GM21360 (cell line): ENCODE measurements around the gene RBMS3.

Source experiments
- ATAC-seq: cut with Tn5 transposase; IDR thresholded peaks from one replicate; pipeline ENCODE4 v1.9.1; 2021; ENCODE audit warnings: mild to moderate bottlenecking, moderate library complexity; ENCODE audit not compliant: unreplicated experiment

RBMS3 gene

GRCh38 chr3:29426302-29427226 lies 145.7 kb downstream of the RBMS3 start:
- no peak for ATAC-seq

DNA sequence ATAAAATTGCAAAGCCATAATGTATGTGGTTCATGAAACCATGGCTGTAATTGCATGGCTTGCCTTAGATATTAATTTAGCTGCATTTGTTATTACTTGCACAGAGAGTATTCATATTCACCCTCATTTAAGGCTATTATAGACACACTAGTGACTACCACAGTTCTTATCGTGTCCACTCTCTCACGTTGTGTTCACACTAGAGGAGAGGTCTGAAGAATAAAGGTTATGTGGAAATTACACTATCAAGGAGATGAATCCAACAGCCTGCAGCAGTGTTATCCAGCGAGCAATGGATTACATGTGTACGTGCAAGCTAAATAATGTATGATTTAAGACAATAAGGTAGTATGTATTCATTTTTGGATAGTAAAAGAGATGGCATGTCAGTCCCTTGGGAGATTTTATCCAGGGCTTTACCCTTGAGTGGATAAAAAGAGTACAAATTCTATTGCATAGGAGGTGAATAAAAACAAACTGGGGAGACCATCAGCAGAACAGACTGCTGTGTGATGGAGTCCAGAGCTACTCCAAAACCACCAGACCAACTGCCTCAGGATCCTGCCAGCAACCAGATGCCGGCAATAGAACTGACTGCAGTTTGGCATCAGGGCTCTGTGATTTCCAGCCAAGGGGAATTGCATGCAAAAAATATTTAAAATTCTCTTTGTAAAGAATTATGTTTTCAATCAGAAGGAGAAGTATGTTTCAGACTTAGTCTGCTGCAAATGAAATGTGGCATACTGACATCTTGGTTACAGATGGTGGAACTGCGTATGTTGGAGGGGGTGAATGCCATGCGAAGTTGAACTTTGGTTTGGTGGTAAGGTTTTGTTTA lies 146.6 kb downstream of the RBMS3 start:
- ATAC-seq: no peak

- no peak for ATAC-seq
Measured at GRCh38 chr3:29429055-29429679, 148.3 kb downstream of the RBMS3 start.

GRCh38 chr3:29430558-29430971 lies 149.7 kb downstream of the RBMS3 start:
- ATAC-seq: no peak

GRCh38 chr3:29436612-29437323 lies 155.9 kb downstream of the RBMS3 start:
- ATAC-seq: no peak

- ATAC-seq: no peak
Measured at GRCh38 chr3:29438580-29438979, 157.7 kb downstream of the RBMS3 start.

GRCh38 chr3:29440413-29441305 lies 159.8 kb downstream of the RBMS3 start:
- ATAC-seq: no peak

- no peak for ATAC-seq
Measured at GRCh38 chr3:29441422-29441821, 160.6 kb downstream of the RBMS3 start.

GRCh38 chr3:29447946-29448627 lies 167.2 kb downstream of the RBMS3 start:
- ATAC-seq: no peak

- ATAC-seq: no peak
Measured at GRCh38 chr3:29451920-29452319, 171.0 kb downstream of the RBMS3 start.

GRCh38 chr3:29452934-29453283 lies 172.0 kb downstream of the RBMS3 start:
- ATAC-seq: no peak

DNA sequence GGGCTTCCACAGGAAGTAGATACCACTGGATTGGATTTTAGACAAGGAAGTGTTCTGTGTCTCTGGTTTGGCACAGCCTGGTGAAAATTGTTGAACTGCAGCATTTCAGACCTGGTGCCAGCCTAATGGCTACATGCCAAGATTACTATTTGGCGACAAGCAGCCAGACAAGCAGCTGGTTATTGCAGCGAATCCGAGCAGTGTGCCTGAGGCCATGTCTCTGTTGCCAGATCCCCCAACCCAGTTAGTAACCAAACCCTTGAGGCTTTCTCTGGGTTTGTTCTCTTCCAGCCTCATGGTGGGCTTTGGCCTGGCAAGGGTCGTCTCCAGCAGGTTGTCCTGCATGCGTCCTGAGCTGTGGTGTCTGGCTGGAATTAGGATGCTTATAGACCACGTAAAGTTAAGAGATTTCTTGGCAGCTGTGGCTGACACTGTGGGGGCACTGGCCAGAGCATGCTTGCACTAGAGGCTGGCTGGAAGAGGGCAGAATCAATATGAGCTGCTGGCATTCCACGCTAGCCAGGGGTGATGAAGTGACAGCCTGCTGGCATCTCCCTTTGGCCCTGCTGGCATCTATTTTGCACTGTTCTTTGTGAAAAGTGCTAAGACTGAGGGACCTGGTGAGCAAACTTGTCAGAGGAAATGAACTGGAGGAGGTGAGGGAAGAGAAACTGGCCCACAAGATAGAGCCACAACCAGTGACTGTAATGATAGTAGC lies 172.6 kb downstream of the RBMS3 start:
- ATAC-seq: no peak

DNA sequence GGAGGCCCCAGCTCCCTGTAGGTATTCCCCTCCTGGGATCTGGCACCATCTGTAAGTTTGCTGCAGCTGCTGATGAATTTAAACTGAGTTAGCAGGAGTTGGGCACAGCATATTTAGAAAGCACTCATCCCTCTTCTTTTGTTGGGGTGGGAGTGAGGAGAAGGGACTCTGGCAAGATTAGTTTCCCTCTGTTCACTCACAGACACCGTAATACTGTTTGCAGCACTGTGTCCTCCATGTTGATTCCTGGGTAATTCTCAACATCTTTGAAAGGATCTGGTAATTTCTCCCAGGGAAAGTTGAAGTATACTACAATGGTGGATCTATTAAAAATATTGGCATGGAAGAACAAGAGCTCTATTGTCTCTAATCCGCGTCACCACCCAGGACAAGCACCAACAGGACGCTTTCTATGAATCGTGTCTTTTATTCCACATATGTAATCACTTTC lies 173.3 kb downstream of the RBMS3 start:
- ATAC-seq: no peak

DNA sequence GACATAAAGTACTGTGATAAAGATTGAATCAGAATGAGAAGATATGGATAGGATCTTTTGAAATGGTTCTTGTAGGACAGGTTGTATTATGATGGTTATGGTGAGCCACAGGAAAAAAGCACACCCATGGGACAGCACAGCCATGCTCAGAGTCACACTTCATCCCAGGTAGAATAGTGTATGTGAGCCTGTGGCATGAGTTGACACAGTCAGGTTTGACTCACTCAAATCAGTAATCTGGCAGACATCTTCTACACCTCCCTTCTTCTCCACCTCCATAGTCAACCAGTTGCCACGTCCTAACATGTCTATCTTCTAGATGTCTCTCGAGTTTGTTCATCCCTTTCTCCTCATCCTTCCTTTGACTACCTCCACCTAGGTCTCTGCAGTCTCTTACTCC lies 176.0 kb downstream of the RBMS3 start:
- no peak for ATAC-seq

- ATAC-seq: no peak
Measured at GRCh38 chr3:29463304-29463703, 182.4 kb downstream of the RBMS3 start.

DNA sequence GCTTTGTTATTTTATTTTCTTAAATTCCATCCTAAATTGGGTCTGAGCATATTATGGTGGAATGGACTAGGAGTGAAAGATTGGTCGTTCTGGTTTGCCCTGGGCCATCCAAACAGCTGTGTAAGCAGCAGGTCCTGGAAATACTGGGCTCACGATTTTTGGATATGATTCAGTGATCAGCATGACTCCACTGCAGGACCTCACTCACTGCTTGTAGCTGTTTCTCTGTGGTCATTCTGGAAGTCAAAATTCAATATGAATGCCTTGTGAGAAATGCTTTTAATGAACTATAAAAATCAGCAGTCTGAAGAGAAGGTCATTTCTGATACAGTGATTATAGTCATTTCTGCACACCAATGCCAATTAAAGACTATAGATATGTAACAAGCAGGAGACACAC lies 185.0 kb downstream of the RBMS3 start:
- ATAC-seq: no peak

DNA sequence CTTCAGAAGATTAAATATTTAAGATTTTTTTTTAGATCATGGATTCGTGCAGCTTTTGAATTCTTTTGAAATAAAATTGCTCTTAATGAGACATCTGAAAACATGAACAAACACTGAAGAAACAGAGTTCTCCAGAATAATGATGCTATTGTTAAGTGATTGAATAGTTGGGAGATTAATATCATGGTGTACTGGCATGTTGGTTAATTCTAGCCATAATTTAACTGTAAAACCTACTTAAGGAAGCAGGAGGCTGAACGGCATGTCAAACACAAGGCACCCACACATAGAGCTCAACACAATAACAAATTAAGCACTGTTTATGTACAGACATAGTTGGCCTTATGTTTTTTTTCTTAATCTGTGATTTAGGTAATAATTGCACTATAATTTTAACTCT lies 185.6 kb downstream of the RBMS3 start:
- no peak for ATAC-seq

DNA sequence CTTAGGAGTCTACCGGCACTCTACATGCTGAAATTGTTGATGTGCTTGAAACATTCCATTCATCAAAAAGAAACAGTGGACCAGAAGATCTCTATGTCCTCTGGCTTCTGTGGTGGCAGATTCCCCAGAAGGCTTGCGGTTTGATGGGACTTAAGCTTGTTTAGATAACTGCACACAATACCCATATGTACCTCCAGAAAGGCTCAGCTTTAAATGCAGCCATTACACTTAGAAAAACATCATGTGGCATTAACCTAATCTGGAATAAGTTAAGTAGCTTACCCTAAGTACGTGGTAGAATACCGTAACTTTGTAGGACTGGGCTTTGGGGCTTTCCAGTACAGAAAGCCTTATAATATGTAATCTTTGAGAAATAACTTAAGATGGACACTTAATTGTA lies 187.3 kb downstream of the RBMS3 start:
- ATAC-seq: no peak
